Right cardiac atrium (tissue), 5 donors: ENCODE measurements around the gene SLX1A. TPM values are rescaled to one million over a fixed set of nuclear protein-coding genes. Genes with fewer than 3 reads are reported as not detected.
"Not testable (repeated sequence)": the region's sequence is repeated elsewhere in the genome, so short reads cannot be mapped to it uniquely, and the experiment has no call there.

Experiments
- ATAC-seq, 2 donors: fragments of 200-7000 bp; cut with Tn5 transposase; one replicate each; pipeline versions ENCODE4 v1.8.0 to v1.9.1; 2020; ENCODE audit warnings: moderate library complexity in 2 of 2, mild to moderate bottlenecking in 1 of 2
- DNase-seq, 3 donors: peaks; one replicate each; pipeline ENCODE4 v3.0.0-alpha.2; 2020
- H3K27ac ChIP-seq: one replicate; pipeline ENCODE4 v1.5.1; 2013; ENCODE audit warnings: mild to moderate bottlenecking, low read length, control low read depth, moderate library complexity
- H3K27me3 ChIP-seq: one replicate; pipeline ENCODE4 v1.6.1; 2013; ENCODE audit not compliant: control insufficient read depth, insufficient read depth
- H3K4me1 ChIP-seq: one replicate; pipeline ENCODE4 v1.6.1; 2013; ENCODE audit warnings: low read length; ENCODE audit not compliant: control insufficient read depth, insufficient read depth
- H3K4me3 ChIP-seq: one replicate; pipeline ENCODE4 v1.5.1; 2013; ENCODE audit warnings: low read length, control low read depth
- H3K9me3 ChIP-seq: one replicate; pipeline ENCODE4 v1.6.1; 2013; ENCODE audit warnings: low read length; ENCODE audit not compliant: control insufficient read depth
- WGBS: extraction: QIAGEN DNeasy Blood & Tissue Kit; methylation state at CpG from one replicate; pipeline ENCODE4 v1.1.7; 2013; 5-methylcytosine and 5-hydroxymethylcytosine counted together
- intact Hi-C, 4 donors: fragments of 100-400 bp; cut with DNase I; formaldehyde crosslinking; loops; one replicate each; pipeline versions ENCODE4 v1.11.0 to v1.14.0; 2022 to 2023
- polyA plus RNA-seq: library from polyadenylated mRNA; stranded (reverse); fragments of 200-250 nt; gene quantifications from one replicate; pipeline ENCODE4 v1.2.3, GENCODE V29; 2013
- total RNA-seq, 4 donors: library from RNA; stranded (reverse); fragmentation: NEBNext Ultra II Directional; extraction: Animal tissue kit (Norgen Biotek cat#: 25700); gene quantifications; one replicate each; pipeline ENCODE4 v1.2.1, GENCODE V29; 2021
- donor health status: healthy with polysubstance abuse.
- donor health status: DM: no; HTN: yes; CAD: no.
- donor health status: DM: no; HTN: no; CAD: no.
- donor health status: DM: no; HTN: yes; CAD: no; lungs with severe emphysema.
- donor health status: DM: yes; HTN: yes; CAD: no.

SLX1A gene
- total and polyA plus RNA-seq, 5 donors, result 8.9 to 24.6 (median 18.6) TPM

- intact Hi-C loops, result no loop called here
- DNase-seq (peak; percentile 23 to 73 (median 71)), ATAC-seq (no peak)
- Histone ChIP-seq H3K27me3 (no peaks in the 10 kb centered on the region), H3K4me1 (no peaks in the 10 kb centered on the region), H3K27ac (peak overlapping the region; percentile 14), H3K4me3 (peak overlapping the region; percentile 95), H3K9me3 (no peaks in the 10 kb centered on the region)
- 35% methylated on average over 24 of the region's 24 CpGs for WGBS
These were observed 9.4 kb upstream of the SLX1A start for GRCh38 chr16:30184096-30184890.

DNA sequence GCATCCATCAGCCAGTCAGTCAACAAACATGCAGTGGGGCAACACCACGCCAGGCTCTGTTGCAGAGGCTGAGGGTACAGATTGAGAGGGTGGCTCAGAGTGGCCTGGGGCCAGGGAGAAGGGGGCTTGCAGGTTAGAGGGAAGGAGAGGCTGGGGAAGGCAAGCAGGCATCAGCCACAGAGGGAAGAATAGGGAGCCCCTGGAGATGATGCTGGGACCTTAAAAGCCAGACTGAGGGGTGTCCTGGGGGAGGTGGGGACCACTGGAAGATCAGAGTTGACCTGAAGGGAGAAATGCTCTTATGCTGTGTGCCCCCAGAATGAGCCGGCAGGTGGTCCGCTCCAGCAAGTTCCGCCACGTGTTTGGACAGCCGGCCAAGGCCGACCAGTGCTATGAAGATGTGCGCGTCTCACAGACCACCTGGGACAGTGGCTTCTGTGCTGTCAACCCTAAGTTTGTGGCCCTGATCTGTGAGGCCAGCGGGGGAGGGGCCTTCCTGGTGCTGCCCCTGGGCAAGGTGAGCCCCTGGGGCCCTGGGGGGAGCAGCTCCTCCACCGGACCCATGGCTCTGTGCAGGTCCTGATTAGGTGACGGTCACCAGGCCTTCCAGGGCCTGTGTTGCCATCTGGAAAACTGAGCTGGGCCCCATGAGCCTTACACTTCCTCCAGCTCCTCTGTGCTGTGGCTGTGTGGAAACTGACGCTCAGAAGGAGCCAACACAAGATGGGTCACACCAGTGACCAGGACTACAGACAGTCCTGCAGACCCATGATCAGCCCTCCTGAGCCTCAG lies 8.6 kb upstream of the SLX1A start:
- peak; percentile 22 to 63 (median 61) for DNase-seq

DNA sequence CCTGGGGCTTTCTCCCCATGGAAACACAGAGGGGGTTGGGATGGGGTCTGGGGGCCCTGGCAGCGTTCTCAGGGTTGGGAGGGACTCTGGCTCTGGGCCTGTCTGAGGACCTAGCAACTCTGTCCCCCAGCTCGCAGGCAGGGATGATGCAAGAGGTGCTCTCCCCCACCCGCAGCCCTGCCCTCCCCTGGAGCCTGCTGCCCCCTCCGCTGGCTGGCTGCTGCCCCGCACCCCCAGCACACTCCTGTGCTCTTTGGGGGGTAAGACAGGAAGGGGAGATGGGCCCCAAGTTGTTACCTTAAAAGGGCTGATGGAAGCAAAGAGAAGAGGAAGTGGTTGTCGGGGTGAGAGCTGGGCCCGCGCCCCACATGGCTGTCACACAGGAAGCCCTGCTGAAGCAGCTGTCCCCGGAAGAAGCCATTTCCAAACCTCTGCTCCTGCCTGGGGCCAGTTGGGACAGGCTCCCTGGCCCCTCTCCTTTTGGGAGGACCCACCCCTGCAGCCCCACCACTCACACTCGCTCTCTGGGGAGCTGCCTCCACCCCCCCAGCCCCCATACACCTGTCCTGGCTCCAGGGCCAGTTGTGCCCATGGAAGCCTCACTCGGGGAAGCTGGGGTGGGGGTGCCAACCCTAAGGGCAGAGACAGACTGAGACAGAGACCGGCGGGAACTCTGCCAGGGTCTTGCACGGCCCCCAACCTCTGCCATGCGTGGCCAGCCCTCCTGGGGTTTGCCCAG lies 7.8 kb upstream of the SLX1A start:
- H3K4me1 ChIP-seq, result no peaks in the 10 kb centered on the region
- intact Hi-C loops, result no loop called here
- H3K27ac ChIP-seq, result no peak overlapping the region
- H3K4me3 ChIP-seq, result no peak overlapping the region
- ATAC-seq (peak; percentile 5 to 12), DNase-seq (peak; percentile 51 to 85 (median 84))
- H3K27me3 ChIP-seq, result no peaks in the 10 kb centered on the region
- 74% methylated on average over 15 of the region's 15 CpGs for WGBS
- H3K9me3 ChIP-seq, result no peaks in the 10 kb centered on the region

More for the DNA sequence above, 8.6 kb upstream of the SLX1A start:
- WGBS, result 84% methylated on average over 13 of the region's 13 CpGs
- Histone ChIP-seq H3K27ac (no peak overlapping the region), H3K27me3 (no peaks in the 10 kb centered on the region), H3K9me3 (no peaks in the 10 kb centered on the region), H3K4me3 (no peak overlapping the region), H3K4me1 (no peaks in the 10 kb centered on the region)
- peak in 1 of 2 donors; percentile 1 for ATAC-seq
- intact Hi-C loops, result no loop called here

- intact Hi-C loops, result no loop called here
- 81% methylated on average over 9 of the region's 9 CpGs for whole genome bisulfite sequencing
- no peak overlapping the region for H3K27ac ChIP-seq
- no peaks in the 10 kb centered on the region for H3K4me1 ChIP-seq
- no peak overlapping the region for H3K4me3 ChIP-seq
- no peaks in the 10 kb centered on the region for H3K9me3 ChIP-seq
- H3K27me3 ChIP-seq, result no peaks in the 10 kb centered on the region
- DNase-seq (peak in 1 of 3 donors; percentile 16), ATAC-seq (no peak)
These were observed 7.3 kb upstream of the SLX1A start for GRCh38 chr16:30186444-30186781.

- Histone ChIP-seq H3K4me1 (no peaks in the 10 kb centered on the region), H3K4me3 (no peak overlapping the region), H3K27me3 (no peaks in the 10 kb centered on the region), H3K27ac (no peak overlapping the region), H3K9me3 (no peaks in the 10 kb centered on the region)
- peak in 1 of 2 donors; percentile 17 for ATAC-seq
- intact Hi-C loops, result no loop called here
- 58% methylated on average over 36 of the region's 36 CpGs for WGBS
- DNase-seq, result peak; percentile 77 to 92 (median 91)
These were observed 6.7 kb upstream of the SLX1A start for GRCh38 chr16:30186782-30187555.

GRCh38 chr16:30187556-30187865 lies 6.2 kb upstream of the SLX1A start:
- ATAC-seq (no peak), DNase-seq (no peak)
- Histone ChIP-seq H3K27ac (no peak overlapping the region), H3K4me3 (no peak overlapping the region), H3K27me3 (no peaks in the 10 kb centered on the region), H3K9me3 (no peaks in the 10 kb centered on the region), H3K4me1 (no peaks in the 10 kb centered on the region)
- WGBS, result 74% methylated on average over 9 of the region's 9 CpGs
- intact Hi-C loops, result no loop called here

- H3K4me3 ChIP-seq, result no peak overlapping the region
- peak; percentile 16 to 61 (median 54) for DNase-seq
- no peak overlapping the region for H3K27ac ChIP-seq
- H3K4me1 ChIP-seq, result no peaks in the 10 kb centered on the region
- H3K27me3 ChIP-seq, result no peaks in the 10 kb centered on the region
- no peak for ATAC-seq
- no peaks in the 10 kb centered on the region for H3K9me3 ChIP-seq
- 91% methylated on average over 23 of the region's 23 CpGs for WGBS
- intact Hi-C loops, result no loop called here
These were observed 5.6 kb upstream of the SLX1A start for GRCh38 chr16:30187971-30188561.

GRCh38 chr16:30191158-30191557 lies 2.5 kb upstream of the SLX1A start:
- DNase-seq, intact Hi-C loops, H3K27ac ChIP-seq, H3K4me3 ChIP-seq, H3K27me3 ChIP-seq, H3K4me1 ChIP-seq, ATAC-seq, H3K9me3 ChIP-seq: not testable (repeated sequence)
- WGBS, result 90% methylated on average over 6 of the region's 12 CpGs

DNA sequence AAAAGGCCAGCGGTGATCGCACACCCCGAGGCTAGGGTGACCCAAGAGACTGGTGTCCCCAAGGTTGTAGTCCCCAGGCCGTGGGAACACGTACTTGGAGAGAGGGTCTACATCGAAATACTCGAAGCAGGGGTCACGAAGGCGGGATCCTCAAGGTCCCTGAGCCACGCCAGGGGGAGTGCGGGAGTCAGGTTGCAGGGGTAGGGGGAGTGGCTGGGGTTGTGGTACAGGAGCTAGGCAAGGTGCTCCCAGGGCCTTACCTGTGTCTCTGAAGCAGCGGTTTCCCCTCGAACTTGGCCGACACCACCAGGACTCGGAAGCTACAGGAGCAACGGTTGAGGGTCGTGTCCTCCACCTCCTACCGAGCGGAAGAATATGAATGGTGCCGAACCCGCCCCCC lies 577 bp upstream of the SLX1A start:
- H3K4me1 ChIP-seq, intact Hi-C loops, H3K27ac ChIP-seq, H3K9me3 ChIP-seq, DNase-seq, H3K4me3 ChIP-seq, H3K27me3 ChIP-seq: not testable (repeated sequence)
- no CpG with 5 or more reads among the region's 21 CpGs for WGBS
- peak; percentile 8 to 29 for ATAC-seq

DNA sequence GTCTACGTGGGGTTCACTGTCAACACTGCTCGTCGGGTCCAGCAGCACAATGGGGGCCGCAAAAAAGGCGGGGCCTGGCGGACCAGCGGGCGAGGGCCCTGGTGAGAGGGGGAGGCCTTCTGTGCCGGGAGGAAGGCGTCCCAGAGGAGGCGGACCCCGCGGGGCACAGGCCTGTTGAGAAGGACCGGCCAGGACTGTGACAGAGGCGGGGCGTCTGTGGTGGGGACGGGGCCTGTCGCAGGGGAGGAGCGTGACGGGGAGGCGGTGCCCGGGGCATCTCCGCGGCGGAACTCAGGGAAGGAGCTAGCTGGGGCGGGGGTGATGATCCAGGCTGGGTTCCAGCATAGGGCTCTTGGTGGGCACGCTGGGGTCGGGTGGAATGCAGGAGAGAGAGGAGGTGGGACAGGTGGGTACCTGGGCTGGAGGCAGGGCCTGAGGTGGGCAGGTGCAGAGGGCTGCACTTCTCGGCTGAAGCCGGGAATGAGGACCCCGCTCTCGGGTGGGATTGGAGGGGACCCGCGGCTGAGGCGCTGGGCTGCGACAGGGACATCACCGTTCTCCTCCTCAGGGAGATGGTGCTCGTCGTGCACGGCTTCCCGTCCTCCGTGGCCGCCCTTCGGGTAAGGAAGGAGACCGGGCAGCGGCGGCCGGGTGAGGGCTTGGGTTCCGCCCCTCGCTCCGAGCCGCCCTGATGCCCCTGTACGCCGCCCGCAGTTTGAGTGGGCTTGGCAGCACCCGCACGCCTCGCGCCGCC lies 674 bp downstream of the SLX1A start:
- DNase-seq (peak; percentile 17 to 60 (median 59)), ATAC-seq (peak; percentile 88)
- H3K9me3 ChIP-seq, H3K27ac ChIP-seq, intact Hi-C loops, H3K4me1 ChIP-seq, H3K27me3 ChIP-seq, H3K4me3 ChIP-seq: not testable (repeated sequence)
- 4% methylated on average over 18 of the region's 60 CpGs for WGBS
